Fibroblast of the aortic adventitia (primary cell): ENCODE results near the gene KIAA0232. TPM values are rescaled to one million over a fixed set of nuclear protein-coding genes. Genes with fewer than 3 reads are reported as not detected.

Source experiments
- DNase-seq: peaks from one replicate; pipeline ENCODE4 v3.0.0-alpha.2; 2010; ENCODE audit warnings: low read depth
- H3K4me3 ChIP-seq: 2 replicates; pipeline ENCODE4 v1.5.1; 2011; ENCODE audit warnings: low read depth, mild to moderate bottlenecking, control low read depth, low read length, moderate library complexity
- CTCF ChIP-seq: IDR thresholded peaks from 2 replicates; pipeline ENCODE4 v1.5.1; 2011; ENCODE audit warnings: mild to moderate bottlenecking, low read length, control low read depth, inconsistent platforms; ENCODE audit not compliant: insufficient read depth
- total RNA-seq: library from RNA; depleted of rRNA; stranded (reverse); fragments of >200 nt; gene quantifications from 2 replicates; pipeline ENCODE4 v1.2.3, GENCODE V29; 2012; ENCODE audit warnings: low replicate concordance

KIAA0232 gene
- total RNA-seq, 1 donor = 28.7 TPM

- TF ChIP-seq CTCF = no peak
- H3K4me3 ChIP-seq = no peak overlapping the region
- DNase-seq = no peak
These were observed 11.8 kb upstream of the KIAA0232 start for GRCh38 chr4:6770581-6771228.

DNA sequence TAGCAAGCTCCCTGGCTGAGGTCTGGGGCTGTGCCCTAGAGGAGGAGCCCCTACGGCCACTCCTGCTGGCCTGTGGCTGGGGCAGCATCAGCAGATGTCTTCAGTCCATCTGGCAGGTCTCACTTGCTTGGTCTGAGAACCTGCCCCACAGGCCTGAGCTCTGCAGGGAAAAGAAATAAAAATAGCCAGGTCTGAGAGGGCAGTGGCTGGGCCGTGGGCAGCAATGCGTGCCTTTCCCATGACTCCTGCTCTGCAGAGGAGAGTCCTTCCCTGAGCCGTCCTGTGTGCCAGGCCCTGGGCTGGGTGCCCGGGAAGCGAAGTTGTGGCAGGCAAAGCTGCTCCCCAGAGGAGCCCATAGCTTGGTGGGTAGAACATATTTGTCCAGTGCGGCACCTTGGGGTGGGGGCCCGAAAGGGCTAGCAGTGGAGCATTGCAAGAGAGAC is 11.3 kb upstream of the KIAA0232 start:
- peak; percentile 33 for DNase-seq
- no peak for TF ChIP-seq CTCF
- no peak overlapping the region for H3K4me3 ChIP-seq

DNA sequence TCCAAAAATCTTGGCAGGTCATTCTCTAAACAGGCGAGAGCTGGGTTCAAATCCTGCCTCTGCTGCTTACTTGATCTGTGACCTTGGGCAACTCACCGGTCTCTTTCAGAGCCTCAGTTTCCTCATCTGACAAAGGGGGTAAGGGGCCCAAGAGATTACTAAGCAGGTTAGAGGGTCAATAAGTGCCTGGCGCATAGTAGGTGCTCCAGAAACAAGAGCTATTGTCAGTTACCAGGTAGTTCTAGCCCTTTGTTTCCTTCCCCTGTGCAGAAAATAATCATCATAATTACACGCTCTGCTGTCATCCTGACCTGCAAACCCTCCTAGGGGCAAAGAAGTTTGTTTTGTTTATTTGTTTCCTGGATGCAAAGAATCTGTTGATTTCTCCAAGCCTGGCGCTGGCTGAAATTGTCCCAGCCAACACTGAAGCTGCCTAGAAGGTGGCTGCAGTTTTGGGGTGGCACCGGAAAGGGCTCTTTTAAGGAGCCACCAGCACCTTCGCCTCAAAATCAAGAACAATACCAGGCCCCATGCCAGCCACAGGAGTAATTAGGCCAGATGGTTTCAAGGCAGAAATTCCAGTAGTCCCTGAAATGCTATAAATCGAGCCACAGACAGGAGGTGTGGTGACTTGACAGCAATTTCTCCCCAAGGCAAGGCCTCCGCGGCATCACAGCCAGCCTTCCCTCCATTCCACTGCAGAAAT is 10.2 kb upstream of the KIAA0232 start:
- no peak for TF ChIP-seq CTCF
- no peak for DNase-seq
- no peak overlapping the region for H3K4me3 ChIP-seq

DNA sequence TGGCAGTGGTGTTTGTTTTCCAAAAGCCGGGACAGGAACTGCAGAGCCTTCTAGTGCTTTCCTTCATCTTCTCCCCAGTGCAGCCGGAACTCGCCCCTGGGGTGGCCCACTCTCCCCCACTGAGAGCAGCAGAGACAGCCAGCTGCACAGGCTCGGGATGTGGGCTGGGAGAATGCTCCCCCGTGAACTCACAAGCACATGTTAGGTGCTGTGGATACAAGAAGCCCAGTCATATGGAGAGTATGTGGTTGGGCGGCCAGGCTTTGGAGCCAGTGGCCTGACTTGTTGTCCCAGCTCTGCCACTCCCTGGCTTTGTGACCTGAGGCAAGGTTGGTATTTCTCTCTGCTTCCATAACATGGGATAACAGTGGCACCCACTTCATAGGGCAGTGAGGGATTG is 9.4 kb upstream of the KIAA0232 start:
- no peak overlapping the region for H3K4me3 ChIP-seq
- no peak for TF ChIP-seq CTCF
- no peak for DNase-seq

DNA sequence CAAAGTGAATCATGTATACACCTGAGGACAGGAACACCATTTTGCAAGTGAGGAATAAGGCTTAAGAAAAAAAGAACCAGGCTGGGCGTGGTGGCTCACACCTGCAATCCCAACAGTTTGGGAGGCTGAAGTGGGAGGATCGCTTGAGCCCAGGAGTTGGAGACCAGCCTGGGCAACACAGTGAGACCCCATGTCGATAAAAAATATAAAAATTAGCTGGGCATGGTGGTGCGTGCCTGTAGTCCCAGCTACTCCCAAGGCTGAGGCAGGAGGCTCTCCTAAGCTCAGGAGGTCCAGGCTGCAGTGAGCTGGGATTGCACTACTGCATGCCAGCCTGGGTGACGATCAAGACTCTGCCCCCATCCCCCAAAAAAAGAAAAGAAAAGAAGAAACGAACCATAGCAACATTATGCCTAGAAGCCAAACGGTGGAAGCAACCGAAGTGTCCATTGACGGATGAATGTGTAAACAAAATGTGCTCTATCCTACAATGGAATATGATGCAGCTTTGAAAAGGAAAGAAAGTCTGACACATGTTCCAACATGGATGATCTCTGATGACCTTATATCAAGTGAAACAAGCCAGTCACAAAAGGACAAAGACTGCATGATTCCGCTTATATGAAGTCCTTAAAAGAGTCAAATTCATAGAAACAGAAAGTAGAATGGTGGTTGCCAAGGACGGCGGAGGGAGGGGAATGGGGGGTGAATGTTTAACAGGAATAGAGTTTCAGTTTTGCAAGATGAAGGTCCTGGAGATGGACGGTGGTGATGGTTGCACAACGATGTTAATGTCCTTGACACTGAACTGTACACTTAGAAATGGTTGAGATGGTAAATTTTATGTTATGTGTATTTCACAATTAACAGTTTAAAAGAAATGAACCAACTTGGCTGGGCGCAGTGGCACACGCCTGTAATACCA is 8.6 kb upstream of the KIAA0232 start:
- DNase-seq = no peak
- no peak overlapping the region for H3K4me3 ChIP-seq
- TF ChIP-seq CTCF = no peak

- no peak for TF ChIP-seq CTCF
- H3K4me3 ChIP-seq = no peak overlapping the region
- no peak for DNase-seq
These were observed 6.8 kb upstream of the KIAA0232 start for GRCh38 chr4:6775746-6776145.
